GM06990 (cell line): Measurements from ENCODE around the gene LDAH.

Source experiments
- DNase-seq: peaks from one replicate; pipeline ENCODE4 v3.0.0-alpha.2; 2011; ENCODE audit not compliant: insufficient read length; ENCODE audit errors: extremely low read depth
- H3K27me3 ChIP-seq: replicated peaks from 2 replicates; pipeline ENCODE4 v1.6.0; 2011; ENCODE audit warnings: low read length; ENCODE audit not compliant: control insufficient read depth, insufficient read depth
- H3K36me3 ChIP-seq: 2 replicates; pipeline ENCODE4 v1.5.1; 2011; ENCODE audit warnings: low read length; ENCODE audit not compliant: control insufficient read depth, insufficient read depth
- H3K4me3 ChIP-seq: replicated peaks from 2 replicates; pipeline ENCODE4 v1.5.1; 2011; ENCODE audit warnings: low read depth, mild to moderate bottlenecking, control low read depth, low read length
- TF ChIP-seq, protein P1 (sequence below): IDR thresholded peaks from 2 replicates; pipeline ENCODE4 v1.5.1; 2011; ENCODE audit warnings: low read length, control low read depth, mild to moderate bottlenecking, inconsistent platforms; ENCODE audit not compliant: insufficient read depth, poor library complexity, severe bottlenecking

LDAH gene

DNA sequence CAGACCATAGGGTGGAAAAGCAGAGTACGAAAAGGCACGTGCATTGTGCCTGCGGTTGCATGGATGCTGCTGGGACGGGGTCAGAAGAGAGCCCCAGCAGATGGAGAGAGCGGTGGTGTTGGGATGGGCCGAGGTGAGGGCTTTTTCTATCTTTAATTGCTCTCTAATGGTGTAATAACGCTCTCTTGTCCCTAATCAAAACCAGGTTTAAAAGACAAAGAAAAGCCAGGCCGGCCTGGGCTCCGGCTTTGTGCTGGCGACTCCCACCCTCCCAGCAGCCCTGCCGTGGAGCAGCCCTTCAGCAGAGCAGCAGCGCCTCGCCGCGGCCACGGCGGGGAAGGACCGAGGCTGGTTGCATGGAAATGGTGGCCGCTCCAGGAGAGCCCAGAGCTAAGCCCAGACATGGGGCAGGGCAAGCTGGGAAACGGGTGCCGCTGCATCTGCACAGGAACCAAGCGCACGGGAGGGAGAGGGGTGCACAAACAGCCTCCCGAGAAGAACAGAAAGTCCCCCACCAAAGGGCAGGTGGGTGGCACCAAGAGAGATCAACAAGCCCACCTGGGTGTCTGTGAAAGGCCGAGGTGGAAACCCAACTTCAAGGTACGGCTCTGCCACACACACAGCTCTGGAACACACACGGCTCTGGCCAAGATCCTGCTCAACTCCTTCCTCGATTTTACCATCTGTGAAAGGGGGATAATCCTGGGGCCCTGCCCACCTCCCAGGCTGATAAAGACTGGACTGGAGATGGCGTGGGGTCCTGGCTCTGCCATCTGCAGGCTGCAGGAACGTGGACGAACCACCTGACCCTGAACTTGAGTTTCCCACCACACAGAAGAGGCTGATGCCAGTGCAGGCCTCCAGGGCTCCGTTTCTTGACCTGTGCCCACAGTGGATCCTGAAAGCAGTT, 187.0 kb downstream of the LDAH start:
- TF ChIP-seq, protein P1, sequence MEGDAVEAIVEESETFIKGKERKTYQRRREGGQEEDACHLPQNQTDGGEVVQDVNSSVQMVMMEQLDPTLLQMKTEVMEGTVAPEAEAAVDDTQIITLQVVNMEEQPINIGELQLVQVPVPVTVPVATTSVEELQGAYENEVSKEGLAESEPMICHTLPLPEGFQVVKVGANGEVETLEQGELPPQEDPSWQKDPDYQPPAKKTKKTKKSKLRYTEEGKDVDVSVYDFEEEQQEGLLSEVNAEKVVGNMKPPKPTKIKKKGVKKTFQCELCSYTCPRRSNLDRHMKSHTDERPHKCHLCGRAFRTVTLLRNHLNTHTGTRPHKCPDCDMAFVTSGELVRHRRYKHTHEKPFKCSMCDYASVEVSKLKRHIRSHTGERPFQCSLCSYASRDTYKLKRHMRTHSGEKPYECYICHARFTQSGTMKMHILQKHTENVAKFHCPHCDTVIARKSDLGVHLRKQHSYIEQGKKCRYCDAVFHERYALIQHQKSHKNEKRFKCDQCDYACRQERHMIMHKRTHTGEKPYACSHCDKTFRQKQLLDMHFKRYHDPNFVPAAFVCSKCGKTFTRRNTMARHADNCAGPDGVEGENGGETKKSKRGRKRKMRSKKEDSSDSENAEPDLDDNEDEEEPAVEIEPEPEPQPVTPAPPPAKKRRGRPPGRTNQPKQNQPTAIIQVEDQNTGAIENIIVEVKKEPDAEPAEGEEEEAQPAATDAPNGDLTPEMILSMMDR = peak; percentile 89
- no peak overlapping the region for H3K4me3 ChIP-seq
- peaks cover 4% of the 10 kb centered on the region for H3K36me3 ChIP-seq
- peak; percentile 81 for DNase-seq
- H3K27me3 ChIP-seq = no peaks in the 10 kb centered on the region

DNA sequence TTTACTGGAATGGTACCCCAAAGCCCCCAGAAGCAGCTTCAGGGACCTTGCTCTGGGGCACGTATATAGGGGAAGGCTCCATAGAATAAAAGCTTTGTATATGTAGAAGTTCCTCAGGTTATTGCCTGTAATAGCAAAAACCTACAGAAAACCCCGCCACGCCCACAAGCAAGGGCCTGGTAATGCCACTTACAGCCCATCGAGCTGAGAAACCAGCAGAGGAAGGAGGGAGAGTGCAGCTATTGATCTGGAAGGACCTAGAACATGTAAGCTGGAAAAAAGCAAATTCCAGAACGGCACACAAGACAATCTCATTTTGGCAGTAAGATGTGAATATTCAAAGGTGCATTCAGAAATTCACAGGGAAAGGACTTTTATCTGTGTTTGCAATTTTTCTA, 187.8 kb downstream of the LDAH start:
- DNase-seq = no peak
- H3K4me3 ChIP-seq = no peak overlapping the region
- TF ChIP-seq, protein P1 = no peak
- H3K36me3 ChIP-seq = peaks cover 3% of the 10 kb centered on the region
- H3K27me3 ChIP-seq = no peaks in the 10 kb centered on the region

DNA sequence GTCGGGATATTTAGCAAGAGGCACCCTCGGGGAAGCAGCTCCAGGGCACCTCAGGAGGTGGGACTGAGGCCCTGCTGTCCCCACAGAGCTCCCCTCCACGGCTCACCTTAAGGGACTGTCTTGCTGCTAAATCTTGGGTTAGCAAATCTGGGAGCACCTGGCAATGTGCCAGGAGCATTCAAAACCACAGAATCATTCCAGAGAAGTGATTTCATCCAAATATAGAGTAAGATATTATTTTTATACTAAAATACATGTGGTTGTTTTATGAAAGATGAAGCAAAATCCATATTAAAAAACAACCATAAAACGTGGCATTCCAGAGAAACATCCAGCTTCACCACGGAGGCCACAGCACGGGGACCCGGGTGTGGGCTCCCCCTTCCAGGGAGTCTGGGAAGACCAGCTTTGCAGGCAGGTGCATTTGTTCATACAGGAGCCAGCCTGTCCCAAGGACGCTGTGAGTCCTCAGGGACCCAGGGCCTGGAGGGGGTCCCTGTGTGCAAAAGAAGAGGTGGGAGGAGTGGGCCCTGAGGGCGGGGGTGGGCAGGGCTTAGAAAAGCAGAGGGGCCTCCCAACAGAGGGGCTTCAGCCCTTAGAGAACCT, 188.3 kb downstream of the LDAH start:
- H3K36me3 ChIP-seq = peaks cover 2% of the 10 kb centered on the region
- TF ChIP-seq, protein P1 = no peak
- no peaks in the 10 kb centered on the region for H3K27me3 ChIP-seq
- H3K4me3 ChIP-seq = no peak overlapping the region
- DNase-seq = no peak
